ENCODE measurements around the gene KCTD1.

Gene KCTD1

GRCh38 chr18:26549263-26550094 is 1.1 kb upstream of the KCTD1 start:
- peak; percentile 63 for DNase-seq

- DNase-seq = peak; percentile 88
Observed at GRCh38 chr18:26547646-26548414, 523 bp downstream of the KCTD1 start.

DNA sequence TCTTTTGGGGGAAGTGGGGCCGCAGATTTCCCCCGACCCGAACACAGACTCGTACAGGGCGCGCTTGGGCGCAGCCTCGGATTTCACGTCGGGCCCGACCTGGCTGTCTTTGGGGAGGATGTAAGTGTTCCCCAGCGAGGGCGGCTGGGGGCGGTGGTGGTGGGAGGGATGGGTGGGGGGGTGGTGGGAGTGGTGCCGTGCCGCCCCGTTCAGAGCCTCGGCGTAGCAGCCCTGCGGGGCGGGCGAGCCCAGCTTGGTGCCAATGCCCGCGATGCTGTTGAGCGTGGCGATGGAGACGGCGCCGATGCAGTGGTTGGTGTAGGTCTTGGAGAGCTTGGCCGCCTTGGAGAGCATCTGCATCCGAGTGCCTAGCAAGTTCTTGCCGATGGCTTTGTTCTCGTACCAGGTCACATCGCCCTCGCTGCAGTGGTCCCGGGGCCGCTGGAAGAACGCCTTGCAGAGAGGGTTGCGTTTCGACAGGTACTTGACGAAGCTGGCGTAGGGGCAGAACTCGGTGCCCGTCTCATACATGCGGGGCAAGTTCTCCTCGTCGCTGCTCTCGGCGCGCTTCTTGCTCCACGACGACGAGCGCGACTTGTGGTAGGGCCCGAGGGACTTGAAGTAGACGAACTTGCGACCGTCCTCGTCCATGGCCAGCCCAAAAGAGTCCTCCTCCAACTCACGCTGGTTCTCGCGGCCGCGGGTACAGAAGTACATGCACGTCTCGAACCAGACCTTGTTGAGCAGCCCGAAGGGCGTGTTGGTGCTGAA is 1.3 kb downstream of the KCTD1 start:
- DNase-seq = no peak

GRCh38 chr18:26546170-26546874 is 2.0 kb downstream of the KCTD1 start:
- no peak for DNase-seq

- DNase-seq = no peak
Observed at GRCh38 chr18:26545335-26546123, 2.8 kb downstream of the KCTD1 start.

- DNase-seq = no peak
Observed at GRCh38 chr18:26544451-26544850, 3.9 kb downstream of the KCTD1 start.

- no peak for DNase-seq
Observed at GRCh38 chr18:26543373-26543772, 5.0 kb downstream of the KCTD1 start.

GRCh38 chr18:26540043-26540628 is 8.2 kb downstream of the KCTD1 start:
- DNase-seq = no peak

GRCh38 chr18:26538524-26538923 is 9.8 kb downstream of the KCTD1 start:
- no peak for DNase-seq

DNA sequence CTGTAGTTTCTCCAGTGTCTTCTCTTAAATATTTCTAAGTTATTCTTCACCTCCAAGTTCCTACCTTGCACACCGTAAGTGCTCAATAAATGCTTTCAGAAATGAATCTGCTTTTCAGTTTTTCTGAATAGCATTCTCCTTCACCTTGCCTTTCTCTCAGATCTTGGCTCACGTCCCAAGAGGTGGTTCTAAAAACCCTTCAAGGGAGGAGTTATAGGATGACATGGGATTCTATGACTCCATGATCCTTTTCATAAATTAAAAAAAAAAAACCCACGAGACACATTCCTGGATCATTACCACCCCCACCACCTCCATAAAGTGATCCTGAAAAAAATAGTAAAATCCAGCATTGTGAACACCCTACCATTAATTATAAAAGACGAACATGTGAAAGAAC is 11.7 kb downstream of the KCTD1 start:
- no peak for DNase-seq

DNA sequence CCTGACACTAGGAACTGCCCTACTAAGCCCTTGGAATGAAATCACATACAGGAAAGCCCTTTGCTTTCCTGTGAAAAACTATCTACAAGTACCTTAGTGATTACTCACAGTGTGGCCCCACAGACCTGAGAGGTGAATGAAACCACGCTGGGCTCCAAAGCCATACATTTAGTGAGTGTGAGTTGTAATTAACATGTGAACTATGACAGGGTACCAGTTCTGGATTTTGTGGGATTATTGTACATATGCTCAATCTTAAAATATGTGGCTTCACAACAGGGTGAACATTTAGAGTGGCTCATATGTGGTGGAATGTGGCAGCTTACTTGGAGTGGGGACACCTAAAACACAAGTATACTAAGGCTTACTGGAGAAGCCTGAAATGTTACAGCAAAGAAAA is 12.3 kb downstream of the KCTD1 start:
- DNase-seq = no peak

DNA sequence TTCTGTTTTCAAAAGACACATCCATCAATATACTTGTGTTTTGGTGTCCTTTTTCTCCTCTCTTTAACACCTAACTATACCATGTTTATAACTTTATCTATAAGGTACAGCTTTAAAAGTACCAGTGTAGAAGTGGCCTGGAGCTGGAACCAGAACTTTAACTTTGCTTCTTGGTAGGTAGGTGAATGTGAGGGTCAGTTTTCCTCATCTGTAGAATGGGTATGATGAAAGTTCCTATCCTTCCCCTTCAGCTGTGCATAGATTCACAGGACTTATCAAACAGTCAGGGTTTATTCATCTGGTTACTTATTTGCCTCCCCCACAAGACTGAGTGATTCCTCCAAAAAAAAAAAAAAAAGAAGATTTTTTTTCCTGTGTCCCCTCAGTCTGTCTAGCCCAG is 12.7 kb downstream of the KCTD1 start:
- DNase-seq = no peak

DNA sequence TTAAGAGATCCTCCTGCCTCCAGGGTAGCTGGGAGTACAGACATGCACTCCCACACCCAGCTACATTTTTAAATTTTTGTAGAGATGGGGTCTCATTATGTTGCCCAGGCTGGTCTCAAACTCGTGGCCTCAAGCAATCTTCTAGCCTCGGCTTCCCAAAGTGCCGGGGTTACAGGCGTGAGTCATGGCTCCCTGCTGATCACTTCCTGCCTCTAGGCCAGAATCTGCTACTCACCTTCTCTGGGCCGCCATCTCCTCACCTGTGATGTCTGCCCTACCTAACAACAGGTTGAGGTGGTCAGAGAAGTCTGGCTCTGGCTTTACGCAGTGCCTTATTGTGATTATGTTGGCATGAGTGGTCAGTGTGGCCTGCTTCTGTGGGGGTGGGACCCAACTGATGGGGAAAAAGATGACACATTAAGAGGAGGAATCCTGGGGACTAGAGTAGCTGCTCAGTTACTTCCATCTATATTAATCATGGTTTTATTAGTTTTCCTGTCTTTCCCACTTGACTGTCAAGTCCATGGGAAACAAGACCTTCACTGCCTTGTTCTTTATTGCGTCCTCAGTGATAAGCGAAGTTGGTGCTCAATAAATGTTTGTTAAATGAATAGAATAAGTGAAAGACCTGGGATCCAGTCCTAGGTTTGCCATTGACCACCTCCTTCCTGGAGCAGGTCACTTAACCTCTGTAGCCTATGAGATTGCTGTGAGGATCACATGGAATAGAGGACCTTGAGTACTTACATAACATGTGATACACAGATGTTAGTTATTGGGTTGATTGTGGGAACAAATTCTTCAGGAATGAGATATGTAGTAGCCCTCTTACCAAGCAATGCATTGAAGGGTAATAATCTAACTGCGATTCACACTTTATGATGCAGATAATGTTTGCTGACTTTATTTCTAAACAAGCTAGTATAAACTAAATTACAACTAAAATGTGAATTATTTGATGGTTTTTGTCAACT is 15.7 kb downstream of the KCTD1 start:
- DNase-seq = no peak

GRCh38 chr18:26531605-26532298 is 16.6 kb downstream of the KCTD1 start:
- no peak for DNase-seq

- no peak for DNase-seq
Observed at GRCh38 chr18:26526966-26527234, 21.5 kb downstream of the KCTD1 start.

DNA sequence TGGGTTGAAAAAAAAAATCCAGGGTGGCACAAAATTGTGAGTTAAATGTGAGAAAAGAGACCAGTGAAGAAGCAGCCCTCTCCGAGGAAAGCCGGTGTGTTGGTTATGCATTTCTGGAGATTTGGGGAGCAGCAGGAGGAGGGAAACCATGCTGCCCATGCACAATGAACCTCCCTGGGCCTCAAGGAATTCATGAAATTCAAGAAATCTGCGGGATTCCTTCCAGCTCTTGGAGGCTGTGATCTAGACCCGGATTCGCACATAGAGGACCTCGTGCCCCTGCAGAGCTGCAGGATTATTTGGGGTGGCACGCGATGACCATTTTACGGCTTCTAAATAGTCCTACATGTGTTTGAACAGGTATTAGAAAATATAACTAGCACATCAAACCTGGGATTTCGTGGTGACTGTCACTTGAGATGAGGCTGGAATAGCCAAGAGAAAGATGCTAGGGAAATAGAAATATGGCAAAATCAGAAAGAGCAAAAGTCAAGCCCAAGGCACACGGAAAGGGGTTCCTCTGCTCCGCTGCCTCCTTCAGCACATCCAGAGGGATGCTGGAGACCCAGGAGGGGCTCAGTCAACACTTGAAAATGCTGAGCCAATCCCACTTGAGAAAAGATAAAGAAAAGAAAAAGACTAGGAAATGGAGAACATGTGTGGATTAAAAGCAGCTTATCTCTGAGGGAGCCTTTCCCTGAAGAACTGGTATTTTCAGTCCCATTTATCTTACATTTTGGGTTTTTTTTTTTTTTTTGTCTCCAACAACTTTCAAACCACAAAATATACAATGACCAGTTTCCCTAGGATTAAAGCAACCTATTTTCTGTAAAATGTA is 22.0 kb downstream of the KCTD1 start:
- no peak for DNase-seq

- DNase-seq = no peak
Observed at GRCh38 chr18:26524504-26525351, 23.6 kb downstream of the KCTD1 start.

- no peak for DNase-seq
Observed at GRCh38 chr18:26524002-26524401, 24.4 kb downstream of the KCTD1 start.
